Pancreas (tissue), 10 donors: ENCODE measurements around the gene MTHFD1L. TPM values are rescaled to one million over a fixed set of nuclear protein-coding genes. Genes with fewer than 3 reads are reported as not detected.

Source experiments
- ATAC-seq, 4 donors: fragments of 200-7000 bp; cut with Tn5 transposase; one replicate each; pipeline versions ENCODE4 v1.8.0 to v1.9.1; 2020; ENCODE audit warnings: mild to moderate bottlenecking in 4 of 4, moderate library complexity in 4 of 4
- DNase-seq, 6 donors: peaks; one replicate each; pipeline ENCODE4 v3.0.0-alpha.2; 2020
- FAIRE-seq: peaks from 2 replicates; lab custom pipeline; 2012; peaks lifted over from hg19 to GRCh38; lab: Jason Lieb, UNC
- H3K27ac ChIP-seq, 4 donors: fragments of 200-600 bp; sonication (generic); 1 replicate in 3 of 4; 2 replicates in 1 of 4; pipeline versions ENCODE4 v1.5.0 to v1.8.0; 2020
- H3K27me3 ChIP-seq, 4 donors: fragments of 200-600 bp; one replicate each; pipeline ENCODE4 v1.8.0; 2021
- H3K36me3 ChIP-seq, 3 donors: fragments of 200-600 bp; sonication (generic) in 1 of 3; one replicate each; pipeline versions ENCODE4 v1.5.0 to v1.8.0; 2020 to 2021
- H3K4me1 ChIP-seq, 3 donors: fragments of 200-600 bp; one replicate each; pipeline ENCODE4 v1.8.0; 2021
- H3K4me3 ChIP-seq, 4 donors: fragments of 200-600 bp; sonication (generic) in 2 of 4; one replicate each; pipeline versions ENCODE4 v1.5.0 to v1.8.0; 2020 to 2021
- H3K9me3 ChIP-seq, 4 donors: fragments of 200-600 bp; one replicate each; pipeline ENCODE4 v1.8.0; 2021
- WGBS, 2 donors: extraction: QIAGEN DNeasy Blood & Tissue Kit; methylation state at CpG; one replicate each; pipeline ENCODE4 v1.1.7; 2013; 5-methylcytosine and 5-hydroxymethylcytosine counted together
- intact Hi-C, 3 donors: fragments of 100-400 bp; cut with DNase I; formaldehyde crosslinking; loops; one replicate each; pipeline versions ENCODE4 v1.11.1 to v1.14.2; 2022
- polyA plus RNA-seq, 2 donors: library from polyadenylated mRNA; stranded (reverse); fragments of 200-250 nt; gene quantifications; one replicate each; pipeline ENCODE4 v1.2.3, GENCODE V29; 2013
- total RNA-seq, 6 donors: library from RNA; stranded (reverse); fragmentation: NEBNext Ultra II Directional in 4 of 6; extraction: Animal tissue kit (Norgen Biotek cat#: 25700) in 4 of 6; gene quantifications; one replicate each; pipeline versions ENCODE4 v1.2.1 to v1.2.4, GENCODE V29; 2021 to 2023
- TF ChIP-seq, protein P1 (sequence below), 4 donors: fragments of 200-600 bp; sonication (generic) in 3 of 4; IDR thresholded peaks; one replicate each; pipeline versions ENCODE4 v1.5.0 to v1.8.0; 2021; ENCODE audit warnings: antibody characterized with exemption in 4 of 4
- donor health status: healthy with polysubstance abuse.
- donor health status: DM: no; HTN: no; CAD: no; lungs with moderate emphysema.
- donor health status: DM: no; HTN: no; CAD: no.
- donor health status: control.
- donor health status: control.
- donor health status: Bipolar disorder and iron deficiency.
- donor health status: DM: yes; HTN: yes; CAD: no.
- donor health status: DM: no; HTN: no; CAD: no.
- donor health status: DM: no; HTN: no; CAD: no.
- donor health status: DM: yes; HTN: yes; CAD: no.

Gene MTHFD1L
- total and polyA plus RNA-seq, 8 donors, result 3.2 to 26.5 (median 9.0) TPM

DNA sequence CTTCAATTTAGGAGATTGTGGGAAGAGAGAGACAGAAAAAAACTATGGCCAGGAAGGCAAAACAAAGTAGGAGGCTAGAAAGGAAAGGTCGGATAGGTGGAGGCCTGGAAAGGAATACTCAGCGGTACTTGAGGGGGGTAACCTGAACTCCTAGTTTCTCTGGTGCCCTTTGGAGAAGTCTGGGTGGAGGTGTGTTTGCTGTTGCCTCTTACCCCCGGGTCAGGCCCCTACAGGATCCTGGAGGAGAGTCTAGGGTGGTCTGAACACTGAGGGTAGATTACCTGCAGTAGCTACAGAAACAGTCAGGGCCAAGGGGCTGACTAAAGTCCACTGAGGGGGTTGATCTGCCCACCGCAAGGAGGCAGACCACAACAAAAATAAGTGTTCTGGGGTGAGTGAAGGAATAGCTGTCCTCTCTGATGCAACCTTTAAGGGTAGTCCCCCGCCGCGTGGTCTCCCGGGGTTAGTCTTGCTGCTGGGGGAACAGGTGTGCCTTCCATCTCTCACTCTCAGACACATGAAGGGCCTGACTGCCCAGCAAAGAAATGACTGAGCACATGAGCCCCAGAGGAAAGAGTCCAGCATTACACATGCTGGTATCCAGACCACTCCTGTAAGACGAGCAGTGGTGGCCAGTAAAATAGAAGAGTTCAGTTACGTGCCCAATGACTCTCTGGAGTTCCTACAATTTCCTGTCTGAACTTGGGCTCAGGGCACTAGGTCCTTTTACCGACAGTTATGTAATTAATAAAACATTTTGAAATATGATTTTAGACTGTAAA, 59.5 kb downstream of the MTHFD1L start:
- TF ChIP-seq, protein P1, sequence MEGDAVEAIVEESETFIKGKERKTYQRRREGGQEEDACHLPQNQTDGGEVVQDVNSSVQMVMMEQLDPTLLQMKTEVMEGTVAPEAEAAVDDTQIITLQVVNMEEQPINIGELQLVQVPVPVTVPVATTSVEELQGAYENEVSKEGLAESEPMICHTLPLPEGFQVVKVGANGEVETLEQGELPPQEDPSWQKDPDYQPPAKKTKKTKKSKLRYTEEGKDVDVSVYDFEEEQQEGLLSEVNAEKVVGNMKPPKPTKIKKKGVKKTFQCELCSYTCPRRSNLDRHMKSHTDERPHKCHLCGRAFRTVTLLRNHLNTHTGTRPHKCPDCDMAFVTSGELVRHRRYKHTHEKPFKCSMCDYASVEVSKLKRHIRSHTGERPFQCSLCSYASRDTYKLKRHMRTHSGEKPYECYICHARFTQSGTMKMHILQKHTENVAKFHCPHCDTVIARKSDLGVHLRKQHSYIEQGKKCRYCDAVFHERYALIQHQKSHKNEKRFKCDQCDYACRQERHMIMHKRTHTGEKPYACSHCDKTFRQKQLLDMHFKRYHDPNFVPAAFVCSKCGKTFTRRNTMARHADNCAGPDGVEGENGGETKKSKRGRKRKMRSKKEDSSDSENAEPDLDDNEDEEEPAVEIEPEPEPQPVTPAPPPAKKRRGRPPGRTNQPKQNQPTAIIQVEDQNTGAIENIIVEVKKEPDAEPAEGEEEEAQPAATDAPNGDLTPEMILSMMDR (IDR thresholded peaks at IDR 0.05), result no peak
- no peak overlapping the region for H3K27ac ChIP-seq
- 88 to 91% methylated on average over 11 of the region's 11 CpGs for WGBS, 2 donors
- H3K9me3 ChIP-seq, result no peaks in the 10 kb centered on the region
- H3K36me3 ChIP-seq, result peaks cover 0 to 4% (median 0%) of the 10 kb centered on the region in 3 donors
- ATAC-seq (peak in 1 of 4 donors; percentile 18), DNase-seq (no peak), FAIRE-seq (no peak)
- intact Hi-C loops, result no loop called here
- no peaks in the 10 kb centered on the region for H3K4me1 ChIP-seq
- H3K4me3 ChIP-seq, result no peak overlapping the region
- no peaks in the 10 kb centered on the region for H3K27me3 ChIP-seq

DNA sequence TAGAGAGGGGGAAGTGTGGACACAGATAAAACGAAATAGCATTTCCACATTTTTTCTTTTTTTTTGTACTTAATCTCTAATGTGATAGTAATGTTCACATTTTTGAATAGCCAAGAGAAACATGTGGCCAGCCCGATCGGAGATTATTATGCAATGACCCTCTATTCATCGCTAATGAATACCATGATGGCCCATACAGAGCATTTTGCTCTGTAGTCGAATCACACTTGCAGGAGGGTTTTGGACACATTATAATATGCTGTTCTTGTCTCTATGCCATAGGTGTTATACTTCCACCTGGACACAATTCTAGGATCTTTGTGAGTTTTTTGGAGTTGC, 60.1 kb downstream of the MTHFD1L start:
- Histone ChIP-seq H3K27me3 (no peaks in the 10 kb centered on the region), H3K9me3 (no peaks in the 10 kb centered on the region), H3K36me3 (peaks cover 0 to 4% (median 0%) of the 10 kb centered on the region in 3 donors), H3K27ac (no peak overlapping the region), H3K4me3 (no peak overlapping the region), H3K4me1 (no peaks in the 10 kb centered on the region)
- TF ChIP-seq, protein P1 (IDR thresholded peaks at IDR 0.05), result no peak
- WGBS, 2 donors, result 79% methylated on average over 5 of the region's 5 CpGs
- DNase-seq (no peak), FAIRE-seq (no peak), ATAC-seq (no peak)
- intact Hi-C loops, result no loop called here

DNA sequence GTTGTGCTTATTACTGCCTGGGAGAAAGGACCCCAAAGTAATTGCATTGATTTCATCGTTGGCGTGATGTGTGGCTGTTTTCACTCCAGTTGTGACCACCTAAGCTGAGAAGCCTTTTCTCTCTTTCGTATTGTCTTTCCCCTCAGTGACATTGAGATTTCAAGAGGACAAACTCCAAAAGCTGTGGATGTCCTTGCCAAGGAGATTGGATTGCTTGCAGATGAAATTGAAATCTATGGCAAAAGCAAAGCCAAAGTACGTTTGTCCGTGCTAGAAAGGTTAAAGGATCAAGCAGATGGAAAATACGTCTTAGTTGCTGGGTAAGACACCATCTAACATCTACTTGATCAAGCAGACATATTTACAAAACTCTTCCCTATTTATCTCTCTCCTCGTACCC, 60.5 kb downstream of the MTHFD1L start:
- FAIRE-seq (no peak), DNase-seq (no peak), ATAC-seq (no peak)
- Histone ChIP-seq H3K4me3 (no peak overlapping the region), H3K36me3 (peaks cover 0 to 4% (median 0%) of the 10 kb centered on the region in 3 donors), H3K9me3 (no peaks in the 10 kb centered on the region), H3K27me3 (no peaks in the 10 kb centered on the region), H3K4me1 (no peaks in the 10 kb centered on the region), H3K27ac (no peak overlapping the region)
- TF ChIP-seq, protein P1 (IDR thresholded peaks at IDR 0.05), result no peak
- WGBS, 2 donors, result 80 to 84% methylated on average over 7 of the region's 7 CpGs
- intact Hi-C loops, result no loop called here

DNA sequence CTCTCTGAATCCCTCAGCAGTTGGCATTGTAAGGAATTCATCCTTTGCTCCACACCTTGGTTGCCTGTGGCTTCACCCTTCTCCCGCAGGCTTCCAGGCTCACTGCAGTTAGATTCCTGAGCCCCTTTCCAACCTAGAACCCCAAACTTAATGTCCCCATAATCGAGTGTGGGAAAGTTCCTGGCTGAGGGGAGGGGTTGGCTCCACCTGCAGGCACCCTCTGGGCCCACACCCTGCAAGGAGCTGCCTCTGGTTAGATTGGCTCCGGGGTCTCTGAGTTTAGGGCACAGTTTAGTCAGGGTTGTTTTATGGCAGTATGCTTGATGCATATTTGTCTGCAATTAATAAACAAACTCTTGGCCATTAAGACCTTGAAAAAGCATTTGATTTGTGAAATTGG, 63.4 kb downstream of the MTHFD1L start:
- Histone ChIP-seq H3K4me3 (no peak overlapping the region), H3K27ac (no peak overlapping the region), H3K36me3 (peaks cover 0 to 4% (median 0%) of the 10 kb centered on the region in 3 donors), H3K9me3 (no peaks in the 10 kb centered on the region), H3K4me1 (no peaks in the 10 kb centered on the region), H3K27me3 (no peaks in the 10 kb centered on the region)
- DNase-seq, result no peak
- FAIRE-seq, result no peak
- no peak for ATAC-seq
- TF ChIP-seq, protein P1 (IDR thresholded peaks at IDR 0.05), result no peak
- intact Hi-C loops, result no loop called here
- WGBS, 2 donors, result 74 to 76% methylated on average over 3 of the region's 3 CpGs

DNA sequence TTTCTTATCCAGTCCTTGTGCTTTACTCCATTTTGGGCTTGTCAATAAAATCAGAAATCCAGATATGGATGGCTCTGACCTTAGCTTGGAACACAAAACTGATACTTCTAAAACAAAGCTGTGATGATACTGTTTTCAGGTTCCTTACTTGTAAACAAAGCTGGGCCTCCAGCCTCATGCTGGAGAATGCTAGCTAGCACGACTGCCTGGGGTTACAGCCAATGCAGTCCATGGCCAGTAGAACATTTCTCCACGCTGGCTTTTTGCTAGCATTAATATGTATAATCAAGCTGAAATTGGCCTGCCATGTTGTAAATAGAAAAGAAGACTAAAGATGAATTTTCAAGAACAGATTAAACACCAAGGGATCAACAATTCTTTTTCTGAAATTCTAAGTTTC, 63.9 kb downstream of the MTHFD1L start:
- FAIRE-seq (no peak), DNase-seq (no peak), ATAC-seq (no peak)
- H3K27ac ChIP-seq, result no peak overlapping the region
- no peaks in the 10 kb centered on the region for H3K9me3 ChIP-seq
- no peaks in the 10 kb centered on the region for H3K4me1 ChIP-seq
- intact Hi-C loops, result no loop called here
- H3K27me3 ChIP-seq, result no peaks in the 10 kb centered on the region
- TF ChIP-seq, protein P1 (IDR thresholded peaks at IDR 0.05), result no peak
- 74 to 89% methylated on average over 2 of the region's 2 CpGs for WGBS, 2 donors
- peaks cover 0 to 4% (median 0%) of the 10 kb centered on the region in 3 donors for H3K36me3 ChIP-seq
- H3K4me3 ChIP-seq, result no peak overlapping the region
